Measurements from ENCODE around the gene TENM3. TPM values are rescaled to one million over a fixed set of nuclear protein-coding genes. Genes with fewer than 3 reads are reported as not detected.

Gene TENM3
- polyA plus RNA-seq, 2 donors = 0.20 to 0.39 TPM

GRCh38 chr4:182309877-182310276 is 66.7 kb downstream of the TENM3 start:
- no peaks in the 10 kb centered on the region for H3K9me3 ChIP-seq (ENCODE audit: control insufficient read depth in 2 of 2, insufficient read depth in 1 of 2, low read depth in 1 of 2, low read length in 1 of 2)
- no peak overlapping the region for H3K4me3 ChIP-seq (ENCODE audit: low read depth in 1 of 2, low read length in 2 of 2)
- no peak overlapping the region for H3K27ac ChIP-seq (ENCODE audit: low read depth in 2 of 2, low read length in 1 of 2)
- no peaks in the 10 kb centered on the region for H3K4me1 ChIP-seq (ENCODE audit: control insufficient read depth in 2 of 2, insufficient read depth in 2 of 2, low read length in 1 of 2)
- no peaks in the 10 kb centered on the region for H3K27me3 ChIP-seq (ENCODE audit: control insufficient read depth in 1 of 2, insufficient read depth in 2 of 2, low read length in 2 of 2)
- no peaks in the 10 kb centered on the region for H3K36me3 ChIP-seq (ENCODE audit: control insufficient read depth in 2 of 2, insufficient read depth in 2 of 2, low read length in 1 of 2)
- 62 to 74% methylated on average over 1 of the region's 1 CpG for WGBS, 2 donors

- 62 to 69% methylated on average over 5 of the region's 5 CpGs for WGBS, 2 donors
- no peak overlapping the region for H3K27ac ChIP-seq (ENCODE audit: low read depth in 2 of 2, low read length in 1 of 2)
- no peaks in the 10 kb centered on the region for H3K36me3 ChIP-seq (ENCODE audit: control insufficient read depth in 2 of 2, insufficient read depth in 2 of 2, low read length in 1 of 2)
- no peaks in the 10 kb centered on the region for H3K27me3 ChIP-seq (ENCODE audit: control insufficient read depth in 1 of 2, insufficient read depth in 2 of 2, low read length in 2 of 2)
- H3K9me3 ChIP-seq (ENCODE audit: control insufficient read depth in 2 of 2, insufficient read depth in 1 of 2, low read depth in 1 of 2, low read length in 1 of 2) = no peaks in the 10 kb centered on the region
- H3K4me3 ChIP-seq (ENCODE audit: low read depth in 1 of 2, low read length in 2 of 2) = no peak overlapping the region
- H3K4me1 ChIP-seq (ENCODE audit: control insufficient read depth in 2 of 2, insufficient read depth in 2 of 2, low read length in 1 of 2) = no peaks in the 10 kb centered on the region
These were observed 67.1 kb downstream of the TENM3 start for GRCh38 chr4:182310316-182310715.

GRCh38 chr4:182310962-182311361 is 67.8 kb downstream of the TENM3 start:
- 83% methylated on average over 3 of the region's 3 CpGs for WGBS, 2 donors

GRCh38 chr4:182314537-182314936 is 71.3 kb downstream of the TENM3 start:
- no peaks in the 10 kb centered on the region for H3K36me3 ChIP-seq (ENCODE audit: control insufficient read depth in 2 of 2, insufficient read depth in 2 of 2, low read length in 1 of 2)
- no peaks in the 10 kb centered on the region for H3K4me1 ChIP-seq (ENCODE audit: control insufficient read depth in 2 of 2, insufficient read depth in 2 of 2, low read length in 1 of 2)

More at GRCh38 chr4:182310962-182311361, 67.8 kb downstream of the TENM3 start:
- H3K27ac ChIP-seq (ENCODE audit: low read depth in 2 of 2, low read length in 1 of 2) = no peak overlapping the region
- no peak overlapping the region for H3K4me3 ChIP-seq (ENCODE audit: low read depth in 1 of 2, low read length in 2 of 2)
- H3K36me3 ChIP-seq (ENCODE audit: control insufficient read depth in 2 of 2, insufficient read depth in 2 of 2, low read length in 1 of 2) = no peaks in the 10 kb centered on the region
- H3K4me1 ChIP-seq (ENCODE audit: control insufficient read depth in 2 of 2, insufficient read depth in 2 of 2, low read length in 1 of 2) = no peaks in the 10 kb centered on the region
- no peaks in the 10 kb centered on the region for H3K27me3 ChIP-seq (ENCODE audit: control insufficient read depth in 1 of 2, insufficient read depth in 2 of 2, low read length in 2 of 2)
- H3K9me3 ChIP-seq (ENCODE audit: control insufficient read depth in 2 of 2, insufficient read depth in 1 of 2, low read depth in 1 of 2, low read length in 1 of 2) = no peaks in the 10 kb centered on the region

GRCh38 chr4:182318256-182318655 is 75.1 kb downstream of the TENM3 start:
- Histone ChIP-seq H3K27me3 (ENCODE audit: control insufficient read depth in 1 of 2, insufficient read depth in 2 of 2, low read length in 2 of 2) (no peaks in the 10 kb centered on the region), H3K27ac (ENCODE audit: low read depth in 2 of 2, low read length in 1 of 2) (no peak overlapping the region), H3K36me3 (ENCODE audit: control insufficient read depth in 2 of 2, insufficient read depth in 2 of 2, low read length in 1 of 2) (no peaks in the 10 kb centered on the region), H3K4me3 (ENCODE audit: low read depth in 1 of 2, low read length in 2 of 2) (no peak overlapping the region), H3K4me1 (ENCODE audit: control insufficient read depth in 2 of 2, insufficient read depth in 2 of 2, low read length in 1 of 2) (no peaks in the 10 kb centered on the region), H3K9me3 (ENCODE audit: control insufficient read depth in 2 of 2, insufficient read depth in 1 of 2, low read depth in 1 of 2, low read length in 1 of 2) (no peaks in the 10 kb centered on the region)
- WGBS, 2 donors = 47 to 61% methylated on average over 1 of the region's 1 CpG

More at GRCh38 chr4:182314537-182314936, 71.3 kb downstream of the TENM3 start:
- no peak overlapping the region for H3K27ac ChIP-seq (ENCODE audit: low read depth in 2 of 2, low read length in 1 of 2)
- no peak overlapping the region for H3K4me3 ChIP-seq (ENCODE audit: low read depth in 1 of 2, low read length in 2 of 2)
- WGBS, 2 donors = 85 to 88% methylated on average over 2 of the region's 2 CpGs
- no peaks in the 10 kb centered on the region for H3K27me3 ChIP-seq (ENCODE audit: control insufficient read depth in 1 of 2, insufficient read depth in 2 of 2, low read length in 2 of 2)
- H3K9me3 ChIP-seq (ENCODE audit: control insufficient read depth in 2 of 2, insufficient read depth in 1 of 2, low read depth in 1 of 2, low read length in 1 of 2) = no peaks in the 10 kb centered on the region

- Histone ChIP-seq H3K4me1 (ENCODE audit: control insufficient read depth in 2 of 2, insufficient read depth in 2 of 2, low read length in 1 of 2) (no peaks in the 10 kb centered on the region), H3K27ac (ENCODE audit: low read depth in 2 of 2, low read length in 1 of 2) (no peak overlapping the region), H3K27me3 (ENCODE audit: control insufficient read depth in 1 of 2, insufficient read depth in 2 of 2, low read length in 2 of 2) (no peaks in the 10 kb centered on the region), H3K36me3 (ENCODE audit: control insufficient read depth in 2 of 2, insufficient read depth in 2 of 2, low read length in 1 of 2) (no peaks in the 10 kb centered on the region), H3K9me3 (ENCODE audit: control insufficient read depth in 2 of 2, insufficient read depth in 1 of 2, low read depth in 1 of 2, low read length in 1 of 2) (no peaks in the 10 kb centered on the region), H3K4me3 (ENCODE audit: low read depth in 1 of 2, low read length in 2 of 2) (no peak overlapping the region)
- 77 to 86% methylated on average over 6 of the region's 6 CpGs for WGBS, 2 donors
These were observed 76.9 kb downstream of the TENM3 start for GRCh38 chr4:182320092-182320491.

- 69% methylated on average over 3 of the region's 3 CpGs for WGBS, 2 donors
- Histone ChIP-seq H3K27me3 (ENCODE audit: control insufficient read depth in 1 of 2, insufficient read depth in 2 of 2, low read length in 2 of 2) (no peaks in the 10 kb centered on the region), H3K4me3 (ENCODE audit: low read depth in 1 of 2, low read length in 2 of 2) (no peak overlapping the region), H3K9me3 (ENCODE audit: control insufficient read depth in 2 of 2, insufficient read depth in 1 of 2, low read depth in 1 of 2, low read length in 1 of 2) (no peaks in the 10 kb centered on the region), H3K4me1 (ENCODE audit: control insufficient read depth in 2 of 2, insufficient read depth in 2 of 2, low read length in 1 of 2) (no peaks in the 10 kb centered on the region), H3K36me3 (ENCODE audit: control insufficient read depth in 2 of 2, insufficient read depth in 2 of 2, low read length in 1 of 2) (no peaks in the 10 kb centered on the region), H3K27ac (ENCODE audit: low read depth in 2 of 2, low read length in 1 of 2) (no peak overlapping the region)
These were observed 77.4 kb downstream of the TENM3 start for GRCh38 chr4:182320580-182320979.

GRCh38 chr4:182324282-182324681 is 81.1 kb downstream of the TENM3 start:
- WGBS, 2 donors = 79 to 83% methylated on average over 10 of the region's 10 CpGs
- H3K27me3 ChIP-seq (ENCODE audit: control insufficient read depth in 1 of 2, insufficient read depth in 2 of 2, low read length in 2 of 2) = no peaks in the 10 kb centered on the region
- H3K4me3 ChIP-seq (ENCODE audit: low read depth in 1 of 2, low read length in 2 of 2) = no peak overlapping the region
- no peak overlapping the region for H3K27ac ChIP-seq (ENCODE audit: low read depth in 2 of 2, low read length in 1 of 2)
- H3K9me3 ChIP-seq (ENCODE audit: control insufficient read depth in 2 of 2, insufficient read depth in 1 of 2, low read depth in 1 of 2, low read length in 1 of 2) = no peaks in the 10 kb centered on the region
- no peaks in the 10 kb centered on the region for H3K36me3 ChIP-seq (ENCODE audit: control insufficient read depth in 2 of 2, insufficient read depth in 2 of 2, low read length in 1 of 2)
- H3K4me1 ChIP-seq (ENCODE audit: control insufficient read depth in 2 of 2, insufficient read depth in 2 of 2, low read length in 1 of 2) = no peaks in the 10 kb centered on the region

- Histone ChIP-seq H3K36me3 (ENCODE audit: control insufficient read depth in 2 of 2, insufficient read depth in 2 of 2, low read length in 1 of 2) (no peaks in the 10 kb centered on the region), H3K27ac (ENCODE audit: low read depth in 2 of 2, low read length in 1 of 2) (no peak overlapping the region), H3K9me3 (ENCODE audit: control insufficient read depth in 2 of 2, insufficient read depth in 1 of 2, low read depth in 1 of 2, low read length in 1 of 2) (no peaks in the 10 kb centered on the region), H3K4me3 (ENCODE audit: low read depth in 1 of 2, low read length in 2 of 2) (no peak overlapping the region), H3K27me3 (ENCODE audit: control insufficient read depth in 1 of 2, insufficient read depth in 2 of 2, low read length in 2 of 2) (no peaks in the 10 kb centered on the region), H3K4me1 (ENCODE audit: control insufficient read depth in 2 of 2, insufficient read depth in 2 of 2, low read length in 1 of 2) (no peaks in the 10 kb centered on the region)
- 81 to 83% methylated on average over 3 of the region's 3 CpGs for WGBS, 2 donors
These were observed 82.2 kb downstream of the TENM3 start for GRCh38 chr4:182325397-182325796.

GRCh38 chr4:182325848-182326255 is 82.7 kb downstream of the TENM3 start:
- H3K9me3 ChIP-seq (ENCODE audit: control insufficient read depth in 2 of 2, insufficient read depth in 1 of 2, low read depth in 1 of 2, low read length in 1 of 2) = no peaks in the 10 kb centered on the region
- H3K4me3 ChIP-seq (ENCODE audit: low read depth in 1 of 2, low read length in 2 of 2) = no peak overlapping the region
- no peak overlapping the region for H3K27ac ChIP-seq (ENCODE audit: low read depth in 2 of 2, low read length in 1 of 2)
- WGBS, 2 donors = 83 to 86% methylated on average over 16 of the region's 16 CpGs
- no peaks in the 10 kb centered on the region for H3K4me1 ChIP-seq (ENCODE audit: control insufficient read depth in 2 of 2, insufficient read depth in 2 of 2, low read length in 1 of 2)
- no peaks in the 10 kb centered on the region for H3K27me3 ChIP-seq (ENCODE audit: control insufficient read depth in 1 of 2, insufficient read depth in 2 of 2, low read length in 2 of 2)
- no peaks in the 10 kb centered on the region for H3K36me3 ChIP-seq (ENCODE audit: control insufficient read depth in 2 of 2, insufficient read depth in 2 of 2, low read length in 1 of 2)
